ENCODE measurements around the gene ACCSL. TPM values are rescaled to one million over a fixed set of nuclear protein-coding genes. Genes with fewer than 3 reads are reported as not detected.
A peak's percentile ranks its signal among the peaks of the same experiment; 100 is the strongest.

The ACCSL gene
- total RNA-seq, 1 experiment from 2014 or later, result not detected

GRCh38 chr11:44094260-44094868, 46.6 kb downstream of the ACCSL start:
- CTCF ChIA-PET, result interaction anchor here (0.6 to 1.5 kb wide), 4 partner anchors 10 to 36 kb away, joined by 3 to 7 read pairs (median 4); no protein-coding TSS in a partner anchor
- Histone ChIP-seq H3K4me2 (no peak overlapping the region), H4K20me1 (ENCODE audit: insufficient read depth) (no peaks in the 10 kb centered on the region; the same call in 1 of the 2 replicates), H3K9me3 (ENCODE audit: insufficient read depth, low read depth) (no peaks in the 10 kb centered on the region), H3K9me2 (ENCODE audit: insufficient read depth) (no peaks in the 10 kb centered on the region), H3K4me1 (replicated peaks; ENCODE audit: insufficient read depth) (peaks cover 16% of the 10 kb centered on the region), H3K27me3 (ENCODE audit: insufficient read depth, low read depth) (no peaks in the 10 kb centered on the region), H3K79me2 (ENCODE audit: low read depth) (peaks cover 26% of the 10 kb centered on the region), H2AFZ (no peak overlapping the region), H3K4me3 (no peak overlapping the region), H3K36me3 (ENCODE audit: low read depth) (no peaks in the 10 kb centered on the region), H3F3A (ENCODE audit: insufficient read depth, low read depth) (peaks cover 5% of the 10 kb centered on the region), H3K27ac (no peak overlapping the region)
- POLR2A ChIA-PET (ENCODE audit: unreplicated experiment), result interaction anchor here (0.6 kb wide), 1 partner anchor 206 kb away, joined by 4 read pairs; no protein-coding TSS in a partner anchor
- TF ChIP-seq CTCF (conservative IDR thresholded peaks at IDR 0.05), result peak; percentile 89
- no peak for TF ChIP-seq EZH2 (IDR thresholded peaks at IDR 0.05; ENCODE audit: low read depth)
- BruUV-seq (replicated peaks), result no TSS peak
- peak; percentile 56 to 61 for DNase-seq
- intact Hi-C loops (cut with micrococcal nuclease; ENCODE audit: unreplicated experiment), result loop anchor here (1.0 to 10.0 kb wide), 2 partner anchors 190 to 444 kb away; no protein-coding TSS in a partner anchor

- H3F3A ChIP-seq (ENCODE audit: insufficient read depth, low read depth), result peaks cover 5% of the 10 kb centered on the region
- H3K36me3 ChIP-seq (ENCODE audit: low read depth), result no peaks in the 10 kb centered on the region
- no TSS peak for BruUV-seq (replicated peaks)
- peak within 1 kb of the TSS; percentile 82 for H3K4me3 ChIP-seq
- ChIA-PET POLR2A (ENCODE audit: unreplicated experiment) (interaction anchor here (0.6 to 0.7 kb wide), 2 partner anchors 8 to 206 kb away, joined by 3 to 4 read pairs; no protein-coding TSS in a partner anchor), CTCF (interaction anchor here (1.5 kb wide), 1 partner anchor 35 kb away, joined by 3 read pairs; no protein-coding TSS in a partner anchor)
- no peaks in the 10 kb centered on the region for H3K9me2 ChIP-seq (ENCODE audit: insufficient read depth)
- H3K79me2 ChIP-seq (ENCODE audit: low read depth), result peaks cover 26% of the 10 kb centered on the region
- peak within 1 kb of the TSS; percentile 87 for H3K4me2 ChIP-seq
- peaks cover 3% of the 10 kb centered on the region; the same call in 1 of the 2 replicates for H4K20me1 ChIP-seq (ENCODE audit: insufficient read depth)
- intact Hi-C loops (cut with micrococcal nuclease; ENCODE audit: unreplicated experiment), result loop anchor here (5.0 to 10.0 kb wide), 2 partner anchors 189 to 522 kb away; no protein-coding TSS in a partner anchor
- peak within 1 kb of the TSS; percentile 41 for H3K27ac ChIP-seq
- DNase-seq, result peak; percentile 60 to 88
- H3K4me1 ChIP-seq (replicated peaks; ENCODE audit: insufficient read depth), result peaks cover 16% of the 10 kb centered on the region
- TF ChIP-seq CTCF (conservative IDR thresholded peaks at IDR 0.05) (peak; percentile 87), EZH2 (IDR thresholded peaks at IDR 0.05; ENCODE audit: low read depth) (no peak)
- H2AFZ ChIP-seq, result peak within 1 kb of the TSS; percentile 83
- no peaks in the 10 kb centered on the region for H3K9me3 ChIP-seq (ENCODE audit: insufficient read depth, low read depth)
- no peaks in the 10 kb centered on the region for H3K27me3 ChIP-seq (ENCODE audit: insufficient read depth, low read depth)
Observed at GRCh38 chr11:44095506-44096359, 48.0 kb downstream of the ACCSL start, which contains the start of gene EXT2. TSS of gene EXT2 (plus strand) at chr11:44095678. CDS start at chr11:44107713, 12,035 bp downstream.

Data from PC-9 (cell line).